ENCODE data around the gene CXorf58. TPM values are rescaled to one million over a fixed set of nuclear protein-coding genes. Genes with fewer than 3 reads are reported as not detected.

Gene CXorf58
- total and polyA plus RNA-seq, 2 donors (not counting 3 experiments of a cell fraction or from before 2014, with no cell fraction given) = not detected

- no peaks in the 10 kb centered on the region for H3K36me3 ChIP-seq (ENCODE audit: control insufficient read depth in 2 of 2, extremely low read depth in 1 of 2, insufficient read depth in 2 of 2, low read length in 2 of 2)
- peak overlapping the region; percentile 42 for H3K4me2 ChIP-seq (ENCODE audit: insufficient read depth, low read length)
- ChIA-PET CTCF (interaction anchor here (0.9 kb wide), 1 partner anchor 114 kb away, joined by 3 read pairs; the partner anchor contains the start of gene SAT1), POLR2A (interaction anchor here (3.6 kb wide), 1 partner anchor 113 kb away, joined by 25 read pairs; the partner anchor contains the start of gene SAT1)
- H3K4me1 ChIP-seq (ENCODE audit: control insufficient read depth, extremely low read depth, insufficient read depth, low read length) = peaks cover 44% of the 10 kb centered on the region
- intact Hi-C loops (cut with micrococcal nuclease) = no loop called here
- H3K27ac ChIP-seq (ENCODE audit: insufficient read depth, low read depth, low read length) = peak overlapping the region; percentile 45
- H2AFZ ChIP-seq (ENCODE audit: low read depth, low read length) = no peak overlapping the region
- no peaks in the 10 kb centered on the region for H3K9me3 ChIP-seq (replicated peaks; ENCODE audit: control insufficient read depth, insufficient read depth, low read length)
- H4K20me1 ChIP-seq (replicated peaks; ENCODE audit: control insufficient read depth, extremely low read depth, insufficient read depth, low read length) = no peaks in the 10 kb centered on the region
- no TSS peak for BruUV-seq (replicated peaks)
- FAIRE-seq = no peak
- no peaks in the 10 kb centered on the region for H3K27me3 ChIP-seq (ENCODE audit: control insufficient read depth in 2 of 2, insufficient read depth in 2 of 2, low read length in 2 of 2)
- TF ChIP-seq GATA2 (IDR thresholded peaks at IDR 0.05; ENCODE audit: insufficient read depth, insufficient read length, low read depth, low read length) (no peak), POLR2A (IDR thresholded peaks at IDR 0.05; ENCODE audit: low read depth, low read length) (no peak), MAX (IDR thresholded peaks at IDR 0.05; ENCODE audit: insufficient read depth, insufficient read length) (no peak), POLR2AphosphoS5 (IDR thresholded peaks at IDR 0.05; ENCODE audit: insufficient read depth, low read depth, low read length) (no peak), JUN (IDR thresholded peaks at IDR 0.05; ENCODE audit: borderline replicate concordance, insufficient read depth, insufficient read length, low read depth) (no peak), EZH2 (IDR thresholded peaks at IDR 0.05; ENCODE audit: borderline replicate concordance, low read depth, low read length, severe bottlenecking) (no peak), MYC (IDR thresholded peaks at IDR 0.05; ENCODE audit: low read depth, low read length) (no peak), FOS (IDR thresholded peaks at IDR 0.05; ENCODE audit: borderline replicate concordance, insufficient read depth, low read length) (no peak)
- TF ChIP-seq, protein P1, sequence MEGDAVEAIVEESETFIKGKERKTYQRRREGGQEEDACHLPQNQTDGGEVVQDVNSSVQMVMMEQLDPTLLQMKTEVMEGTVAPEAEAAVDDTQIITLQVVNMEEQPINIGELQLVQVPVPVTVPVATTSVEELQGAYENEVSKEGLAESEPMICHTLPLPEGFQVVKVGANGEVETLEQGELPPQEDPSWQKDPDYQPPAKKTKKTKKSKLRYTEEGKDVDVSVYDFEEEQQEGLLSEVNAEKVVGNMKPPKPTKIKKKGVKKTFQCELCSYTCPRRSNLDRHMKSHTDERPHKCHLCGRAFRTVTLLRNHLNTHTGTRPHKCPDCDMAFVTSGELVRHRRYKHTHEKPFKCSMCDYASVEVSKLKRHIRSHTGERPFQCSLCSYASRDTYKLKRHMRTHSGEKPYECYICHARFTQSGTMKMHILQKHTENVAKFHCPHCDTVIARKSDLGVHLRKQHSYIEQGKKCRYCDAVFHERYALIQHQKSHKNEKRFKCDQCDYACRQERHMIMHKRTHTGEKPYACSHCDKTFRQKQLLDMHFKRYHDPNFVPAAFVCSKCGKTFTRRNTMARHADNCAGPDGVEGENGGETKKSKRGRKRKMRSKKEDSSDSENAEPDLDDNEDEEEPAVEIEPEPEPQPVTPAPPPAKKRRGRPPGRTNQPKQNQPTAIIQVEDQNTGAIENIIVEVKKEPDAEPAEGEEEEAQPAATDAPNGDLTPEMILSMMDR (IDR thresholded peaks at IDR 0.05; ENCODE audit: extremely low read depth in 1 of 2, insufficient read depth in 1 of 2, low read depth in 1 of 2, low read length in 2 of 2) = no peak
- H3K9me1 ChIP-seq (replicated peaks; ENCODE audit: control insufficient read depth, extremely low read depth, insufficient read depth, low read length) = no peaks in the 10 kb centered on the region
- DNase-seq (ENCODE audit: low read depth, low spot score) = peak; percentile 38
- dilution Hi-C loops (cut with MboI; ENCODE audit: extremely low pct_ligation_motif_present, low sequenced_read_pairs) = no loop called here
- no peak overlapping the region for H3K4me3 ChIP-seq (replicated peaks in 1 of 3; ENCODE audit: insufficient read depth in 1 of 3, low read depth in 1 of 3, low read length in 3 of 3)
- H3K9ac ChIP-seq (replicated peaks; ENCODE audit: extremely low read depth, insufficient read depth, low read length) = peak overlapping the region; percentile 9
- H3K79me2 ChIP-seq (ENCODE audit: control insufficient read depth, insufficient read depth, low read length) = no peaks in the 10 kb centered on the region
Observed at GRCh38 chrX:23896981-23897380, 10.8 kb upstream of the CXorf58 start.

Measured in endothelial cell of umbilical vein (primary cell).